ENCODE results near the gene C2orf42. TPM values are rescaled to one million over a fixed set of nuclear protein-coding genes. Genes with fewer than 3 reads are reported as not detected.
A peak's percentile ranks its signal among the peaks of the same experiment; 100 is the strongest.

C2orf42 gene
- total RNA-seq, 6 experiments from 2014 or later: 10.9 to 22.5 (median 16.7) TPM

- 80% methylated on average over 3 of the region's 3 CpGs for WGBS (ENCODE audit: insufficient coverage, low coverage, low lambda C conversion rate, missing lambda C conversion rate)
- ATAC-seq (no peak), DNase-seq (no peak)
- Histone ChIP-seq H3K9me3 (no peaks in the 10 kb centered on the region), H3K4me3 (no peak overlapping the region), H3K4me1 (peaks cover 0 to 25% (median 3%) of the 10 kb centered on the region in 4 donors), H3K27ac (no peak overlapping the region), H3K36me3 (no peaks in the 10 kb centered on the region), H3K27me3 (no peaks in the 10 kb centered on the region)
- intact Hi-C loops (cut with DNase I): no loop called here
- no peak for TF ChIP-seq CTCF (IDR thresholded peaks at IDR 0.05)
- no peak for TF ChIP-seq POLR2A (IDR thresholded peaks at IDR 0.05)
These were observed 10.5 kb upstream of the C2orf42 start for GRCh38 chr2:70201225-70201768.

DNA sequence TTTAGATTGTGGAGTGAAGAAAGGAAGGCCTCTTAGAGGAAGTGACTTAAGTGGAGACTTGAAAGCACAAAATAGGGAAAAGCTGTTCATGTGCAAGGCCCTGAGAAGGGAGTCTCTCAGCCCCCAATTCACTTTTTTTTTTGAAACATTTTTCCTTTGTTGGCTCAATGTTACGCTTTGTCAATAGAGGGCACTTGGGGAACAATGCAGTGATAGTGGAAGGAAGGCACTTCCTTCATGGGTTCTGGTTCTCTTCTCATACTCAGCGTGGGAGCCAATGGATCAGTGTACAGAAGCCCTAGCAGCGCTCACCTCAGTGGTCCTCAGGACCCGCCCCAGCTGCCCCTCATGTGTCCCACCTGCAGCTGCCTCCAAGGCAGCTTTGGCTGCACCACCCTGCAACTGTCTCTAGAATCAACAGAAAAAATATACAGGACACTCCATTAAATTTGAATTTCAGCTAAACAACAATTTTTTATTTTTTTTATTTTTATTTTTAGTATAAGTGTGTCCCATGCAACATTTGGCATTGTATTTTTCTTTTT lies 8.6 kb upstream of the C2orf42 start:
- no peak overlapping the region for H3K27ac ChIP-seq
- ATAC-seq (no peak), DNase-seq (no peak)
- no peaks in the 10 kb centered on the region for H3K36me3 ChIP-seq
- 71% methylated on average over 4 of the region's 4 CpGs for WGBS (ENCODE audit: insufficient coverage, low coverage, low lambda C conversion rate, missing lambda C conversion rate)
- H3K27me3 ChIP-seq: no peaks in the 10 kb centered on the region
- H3K4me1 ChIP-seq: peaks cover 0 to 20% (median 3%) of the 10 kb centered on the region in 4 donors
- intact Hi-C loops (cut with DNase I): no loop called here
- TF ChIP-seq CTCF (IDR thresholded peaks at IDR 0.05): no peak
- no peak for TF ChIP-seq POLR2A (IDR thresholded peaks at IDR 0.05)
- no peaks in the 10 kb centered on the region for H3K9me3 ChIP-seq
- no peak overlapping the region for H3K4me3 ChIP-seq

DNA sequence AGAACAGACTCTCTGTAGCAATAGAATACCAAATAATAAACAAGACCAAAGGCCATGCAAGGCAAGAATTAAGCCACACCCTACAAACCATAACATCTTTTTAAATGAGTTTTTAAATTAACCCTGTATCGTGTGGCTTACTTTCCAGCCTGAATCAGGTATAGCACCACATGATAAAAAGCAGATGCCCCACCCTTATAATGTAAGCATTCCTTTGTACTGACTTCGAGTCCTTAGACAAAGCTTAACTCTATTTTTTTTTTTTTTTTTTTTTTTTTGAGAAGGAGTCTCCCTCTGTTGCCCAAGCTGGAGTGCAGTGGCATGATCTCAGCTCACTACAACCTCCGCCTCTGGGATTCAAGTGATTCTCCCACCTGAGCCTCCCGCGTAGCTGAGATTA lies 1.7 kb upstream of the C2orf42 start:
- H3K4me3 ChIP-seq: no peak overlapping the region
- H3K36me3 ChIP-seq: no peaks in the 10 kb centered on the region
- TF ChIP-seq POLR2A (IDR thresholded peaks at IDR 0.05): no peak
- TF ChIP-seq CTCF (IDR thresholded peaks at IDR 0.05): no peak
- ATAC-seq (no peak), DNase-seq (no peak)
- intact Hi-C loops (cut with DNase I): no loop called here
- WGBS (ENCODE audit: insufficient coverage, low coverage, low lambda C conversion rate, missing lambda C conversion rate): 90% methylated on average over 5 of the region's 5 CpGs
- H3K9me3 ChIP-seq: no peaks in the 10 kb centered on the region
- H3K4me1 ChIP-seq: peaks cover 0 to 13% (median 3%) of the 10 kb centered on the region in 4 donors
- H3K27me3 ChIP-seq: no peaks in the 10 kb centered on the region
- H3K27ac ChIP-seq: no peak overlapping the region

- ATAC-seq (no peak), DNase-seq (no peak)
- intact Hi-C loops (cut with DNase I): no loop called here
- TF ChIP-seq CTCF (IDR thresholded peaks at IDR 0.05): no peak
- no peak for TF ChIP-seq POLR2A (IDR thresholded peaks at IDR 0.05)
- Histone ChIP-seq H3K27me3 (no peaks in the 10 kb centered on the region), H3K9me3 (no peaks in the 10 kb centered on the region), H3K27ac (peak overlapping the region; percentile 81 to 95 (median 82)), H3K36me3 (no peaks in the 10 kb centered on the region), H3K4me3 (peak overlapping the region; percentile 68 to 92 (median 78)), H3K4me1 (peaks cover 0 to 14% (median 3%) of the 10 kb centered on the region in 4 donors)
- 68% methylated on average over 13 of the region's 13 CpGs for WGBS (ENCODE audit: insufficient coverage, low coverage, low lambda C conversion rate, missing lambda C conversion rate)
These were observed 471 bp upstream of the C2orf42 start for GRCh38 chr2:70191244-70191735.

Measured in right lobe of liver (tissue), 6 donors.